K562 (cell line): ENCODE results near the gene OSGEP. TPM values are rescaled to one million over a fixed set of nuclear protein-coding genes. Genes with fewer than 3 reads are reported as not detected.
A peak's percentile ranks its signal among the peaks of the same experiment; 100 is the strongest.

Experiments used
- ATF7 ChIP-seq: fragments of 450-650 bp; IDR thresholded peaks from 2 replicates; pipeline ENCODE4 v1.7.1; 2014; ENCODE audit warnings: mild to moderate bottlenecking, moderate library complexity
- FOXJ3 ChIP-seq: sonication (generic); formaldehyde crosslinking; IDR thresholded peaks from 2 replicates; pipeline ENCODE4 v1.4.0; 2020; ENCODE audit warnings: mild to moderate bottlenecking, missing genetic modification reagents
- GATA2 ChIP-seq: sonication (generic); formaldehyde crosslinking; IDR thresholded peaks from 2 replicates; pipeline ENCODE4 v1.4.0; 2020; ENCODE audit warnings: mild to moderate bottlenecking, missing genetic modification reagents
- HNRNPLL ChIP-seq: fragments of 200-400 bp; formaldehyde crosslinking; IDR thresholded peaks from 2 replicates; pipeline ENCODE4 v1.6.1; 2017; ENCODE audit warnings: low read length, low read depth, mild to moderate bottlenecking; ENCODE audit not compliant: poor library complexity, severe bottlenecking
- LEF1 ChIP-seq: fragments of 450-650 bp; IDR thresholded peaks from 2 replicates; pipeline ENCODE4 v1.6.1; 2016; ENCODE audit warnings: mild to moderate bottlenecking
- RBM25 ChIP-seq: fragments of 200-400 bp; formaldehyde crosslinking; IDR thresholded peaks from 2 replicates; pipeline ENCODE4 v1.6.1; 2018; ENCODE audit warnings: low read length, low read depth, moderate library complexity; ENCODE audit not compliant: severe bottlenecking
- SRF ChIP-seq, 2 experiments: fragments of 250-450, 450-650 bp in 1 of 2; sonication (Bioruptor Pico) in 1 of 2; sonication (generic) in 1 of 2; formaldehyde crosslinking; IDR thresholded peaks; 2 replicates each; pipeline versions ENCODE4 v1.5.0 to v1.5.1; 2020 to 2022; ENCODE audit warnings: mild to moderate bottlenecking in 1 of 2, missing genetic modification reagents in 1 of 2
- ZNF121 ChIP-seq: sonication (generic); formaldehyde crosslinking; conservative IDR thresholded peaks from 2 replicates; pipeline ENCODE4 v1.8.0; 2022; ENCODE audit warnings: missing genetic modification reagents
- ZNF778 ChIP-seq: fragments of 450-650 bp; formaldehyde crosslinking; IDR thresholded peaks from 2 replicates; pipeline ENCODE4 v1.4.0; 2020; ENCODE audit warnings: mild to moderate bottlenecking, moderate library complexity
- polyA plus RNA-seq, 8 experiments: library from polyadenylated mRNA; depleted of rRNA in 4 of 8; stranded (reverse) in 5 of 8; unstranded in 3 of 8; fragments of >200 nt; fragmentation: Nextera tagmentation in 2 of 8; fragmentation: Illumina TruSeq in 1 of 8; extraction: Ambion mirVana in 2 of 8; extraction: Trizol in 1 of 8; gene quantifications; 2 replicates each; pipeline versions ENCODE4 v1.2.1 to v1.2.3, GENCODE V29; 2011 to 2014; ENCODE audit warnings: inconsistent platforms in 1 of 8, missing spikeins in 1 of 8
- total RNA-seq, 7 experiments: library from RNA; depleted of rRNA in 6 of 7; stranded (reverse); fragments of >200 nt in 6 of 7; fragmentation: Illumina TruSeq in 2 of 7; extraction: Trizol in 2 of 7; gene quantifications; 2 replicates each; pipeline versions ENCODE4 v1.2.1 to v1.2.3, GENCODE V29; 2011 to 2021; ENCODE audit warnings: low replicate concordance in 1 of 7
- TF ChIP-seq, protein P1 (sequence below): sonication (generic); formaldehyde crosslinking; IDR thresholded peaks from 2 replicates; pipeline ENCODE4 v1.8.1; 2023; ENCODE audit warnings: mild to moderate bottlenecking, missing genetic modification reagents, moderate library complexity
- TF ChIP-seq, protein P2 (sequence below): fragments of 450-650 bp; formaldehyde crosslinking; conservative IDR thresholded peaks from 2 replicates; pipeline ENCODE4 v1.4.0; 2022; ENCODE audit warnings: mild to moderate bottlenecking, missing genetic modification characterization
- TF ChIP-seq, protein P3 (sequence below), 2 experiments: fragments of 450-650 bp in 1 of 2; sonication (generic) in 1 of 2; formaldehyde crosslinking in 1 of 2; IDR thresholded peaks in 1 of 2; conservative IDR thresholded peaks in 1 of 2; 2 replicates each; pipeline versions ENCODE4 v1.6.1 to v1.8.1; 2016 to 2023; ENCODE audit warnings: mild to moderate bottlenecking in 2 of 2, moderate library complexity in 2 of 2, inconsistent platforms in 1 of 2, missing genetic modification reagents in 1 of 2
- TF ChIP-seq, protein P4 (sequence below), 2 experiments: fragments of 450-650 bp in 1 of 2; sonication (generic) in 1 of 2; formaldehyde crosslinking in 1 of 2; IDR thresholded peaks; 2 replicates each; pipeline versions ENCODE4 v1.7.1 to v1.9.0; 2016 to 2022; ENCODE audit warnings: inconsistent platforms in 1 of 2, mild to moderate bottlenecking in 1 of 2, missing genetic modification reagents in 1 of 2

OSGEP gene
- total and polyA plus RNA-seq, 9 of the 15 experiments (the other 6 are each of a cell fraction or from before 2014, with no cell fraction given): 32.1 to 59.2 (median 44.1) TPM

DNA sequence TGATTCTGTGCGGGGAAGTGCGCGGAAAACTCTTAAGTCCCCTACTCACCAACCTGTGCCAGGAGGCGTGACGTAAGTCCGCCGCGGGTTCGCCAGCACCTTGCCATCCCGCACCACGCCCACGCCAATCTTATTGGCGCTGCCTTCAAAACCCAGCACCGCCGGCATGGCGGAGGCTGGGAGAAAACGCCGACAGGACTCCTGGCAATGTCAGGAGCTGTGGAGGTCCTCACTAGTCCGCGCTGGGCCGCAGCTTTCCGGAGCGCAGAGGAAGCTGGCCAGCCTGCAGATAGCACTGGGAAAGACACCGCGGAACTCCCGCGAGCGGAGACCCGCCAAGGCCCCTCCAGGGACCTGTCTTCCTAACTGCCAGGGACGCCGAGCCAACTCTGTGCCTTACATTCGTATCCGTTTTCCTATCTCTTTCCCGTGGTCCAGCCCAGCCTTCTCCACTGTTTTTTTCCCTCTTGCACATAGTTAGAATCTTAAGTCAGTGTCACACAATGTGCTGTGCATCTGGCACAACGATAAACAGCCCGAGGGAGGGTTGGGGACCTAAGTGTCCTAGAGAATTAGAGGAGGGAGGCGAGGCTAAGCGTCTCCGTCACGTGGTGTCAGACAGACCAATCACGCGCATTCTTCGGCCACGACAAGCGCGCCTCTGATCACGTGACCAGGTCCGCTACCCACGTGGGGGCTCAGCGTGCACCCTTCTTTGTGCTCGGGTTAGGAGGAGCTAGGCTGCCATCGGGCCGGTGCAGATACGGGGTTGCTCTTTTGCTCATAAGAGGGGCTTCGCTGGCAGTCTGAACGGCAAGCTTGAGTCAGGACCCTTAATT is at the start of gene OSGEP, which contains the start of gene APEX1 (continued):
- TF ChIP-seq, protein P1, sequence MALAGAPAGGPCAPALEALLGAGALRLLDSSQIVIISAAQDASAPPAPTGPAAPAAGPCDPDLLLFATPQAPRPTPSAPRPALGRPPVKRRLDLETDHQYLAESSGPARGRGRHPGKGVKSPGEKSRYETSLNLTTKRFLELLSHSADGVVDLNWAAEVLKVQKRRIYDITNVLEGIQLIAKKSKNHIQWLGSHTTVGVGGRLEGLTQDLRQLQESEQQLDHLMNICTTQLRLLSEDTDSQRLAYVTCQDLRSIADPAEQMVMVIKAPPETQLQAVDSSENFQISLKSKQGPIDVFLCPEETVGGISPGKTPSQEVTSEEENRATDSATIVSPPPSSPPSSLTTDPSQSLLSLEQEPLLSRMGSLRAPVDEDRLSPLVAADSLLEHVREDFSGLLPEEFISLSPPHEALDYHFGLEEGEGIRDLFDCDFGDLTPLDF: no peak
- TF ChIP-seq, protein P2, sequence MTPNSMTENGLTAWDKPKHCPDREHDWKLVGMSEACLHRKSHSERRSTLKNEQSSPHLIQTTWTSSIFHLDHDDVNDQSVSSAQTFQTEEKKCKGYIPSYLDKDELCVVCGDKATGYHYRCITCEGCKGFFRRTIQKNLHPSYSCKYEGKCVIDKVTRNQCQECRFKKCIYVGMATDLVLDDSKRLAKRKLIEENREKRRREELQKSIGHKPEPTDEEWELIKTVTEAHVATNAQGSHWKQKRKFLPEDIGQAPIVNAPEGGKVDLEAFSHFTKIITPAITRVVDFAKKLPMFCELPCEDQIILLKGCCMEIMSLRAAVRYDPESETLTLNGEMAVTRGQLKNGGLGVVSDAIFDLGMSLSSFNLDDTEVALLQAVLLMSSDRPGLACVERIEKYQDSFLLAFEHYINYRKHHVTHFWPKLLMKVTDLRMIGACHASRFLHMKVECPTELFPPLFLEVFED (CRISPR knock-in tag): no peak
- TF ChIP-seq RBM25 (no peak), LEF1 (0 out of 2 replicates have a peak, but pooled peaks have one; percentile 50), GATA2 (CRISPR knock-in tag) (no peak), ZNF121 (no peak), ZNF778 (CRISPR knock-in tag) (no peak), ATF7 (peak; percentile 45), FOXJ3 (CRISPR knock-in tag) (no peak), HNRNPLL (peak; percentile 56), SRF (CRISPR knock-in tag; IDR thresholded peaks at IDR 0.05) (peak in 1 of 2 experiments; percentile 56; a peak in 1 of 4 replicates)
- TF ChIP-seq, protein P3, sequence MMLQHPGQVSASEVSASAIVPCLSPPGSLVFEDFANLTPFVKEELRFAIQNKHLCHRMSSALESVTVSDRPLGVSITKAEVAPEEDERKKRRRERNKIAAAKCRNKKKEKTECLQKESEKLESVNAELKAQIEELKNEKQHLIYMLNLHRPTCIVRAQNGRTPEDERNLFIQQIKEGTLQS (IDR thresholded peaks at IDR 0.05): peak; percentile 55
- TF ChIP-seq, protein P3 (CRISPR knock-in tag; conservative IDR thresholded peaks at IDR 0.05): no peak; the same call in 1 of the 2 replicates
- TF ChIP-seq, protein P4, sequence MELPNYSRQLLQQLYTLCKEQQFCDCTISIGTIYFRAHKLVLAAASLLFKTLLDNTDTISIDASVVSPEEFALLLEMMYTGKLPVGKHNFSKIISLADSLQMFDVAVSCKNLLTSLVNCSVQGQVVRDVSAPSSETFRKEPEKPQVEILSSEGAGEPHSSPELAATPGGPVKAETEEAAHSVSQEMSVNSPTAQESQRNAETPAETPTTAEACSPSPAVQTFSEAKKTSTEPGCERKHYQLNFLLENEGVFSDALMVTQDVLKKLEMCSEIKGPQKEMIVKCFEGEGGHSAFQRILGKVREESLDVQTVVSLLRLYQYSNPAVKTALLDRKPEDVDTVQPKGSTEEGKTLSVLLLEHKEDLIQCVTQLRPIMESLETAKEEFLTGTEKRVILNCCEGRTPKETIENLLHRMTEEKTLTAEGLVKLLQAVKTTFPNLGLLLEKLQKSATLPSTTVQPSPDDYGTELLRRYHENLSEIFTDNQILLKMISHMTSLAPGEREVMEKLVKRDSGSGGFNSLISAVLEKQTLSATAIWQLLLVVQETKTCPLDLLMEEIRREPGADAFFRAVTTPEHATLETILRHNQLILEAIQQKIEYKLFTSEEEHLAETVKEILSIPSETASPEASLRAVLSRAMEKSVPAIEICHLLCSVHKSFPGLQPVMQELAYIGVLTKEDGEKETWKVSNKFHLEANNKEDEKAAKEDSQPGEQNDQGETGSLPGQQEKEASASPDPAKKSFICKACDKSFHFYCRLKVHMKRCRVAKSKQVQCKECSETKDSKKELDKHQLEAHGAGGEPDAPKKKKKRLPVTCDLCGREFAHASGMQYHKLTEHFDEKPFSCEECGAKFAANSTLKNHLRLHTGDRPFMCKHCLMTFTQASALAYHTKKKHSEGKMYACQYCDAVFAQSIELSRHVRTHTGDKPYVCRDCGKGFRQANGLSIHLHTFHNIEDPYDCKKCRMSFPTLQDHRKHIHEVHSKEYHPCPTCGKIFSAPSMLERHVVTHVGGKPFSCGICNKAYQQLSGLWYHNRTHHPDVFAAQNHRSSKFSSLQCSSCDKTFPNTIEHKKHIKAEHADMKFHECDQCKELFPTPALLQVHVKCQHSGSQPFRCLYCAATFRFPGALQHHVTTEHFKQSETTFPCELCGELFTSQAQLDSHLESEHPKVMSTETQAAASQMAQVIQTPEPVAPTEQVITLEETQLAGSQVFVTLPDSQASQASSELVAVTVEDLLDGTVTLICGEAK (IDR thresholded peaks at IDR 0.05): peak; percentile 46; the same call in 1 of the 2 replicates
- TF ChIP-seq, protein P4 (CRISPR knock-in tag; IDR thresholded peaks at IDR 0.05): no peak
